IMR-90 (cell line): ENCODE measurements around the gene PRDM1. TPM values are rescaled to one million over a fixed set of nuclear protein-coding genes. Genes with fewer than 3 reads are reported as not detected.

Experiments
- ATAC-seq: fragments of 200-7000 bp; cut with Tn5 transposase; 2 replicates; pipeline ENCODE4 v1.9.1; 2020; ENCODE audit warnings: low read depth, mild to moderate bottlenecking, moderate library complexity
- BruUV-seq: library from RNA; stranded (reverse); fragments of 400-500 nt; replicated peaks from 2 replicates; lab custom pipeline; 2021; lab: Mats Ljungman, UMichigan
- CTCF ChIA-PET: fragments of 300-600 bp; formaldehyde crosslinking; extraction: SDS; loops from one replicate; lab custom pipeline; 2021; ENCODE audit warnings: antibody characterized with exemption; lab: Yijun Ruan, JAX
- POLR2A ChIA-PET: fragments of 300-600 bp; sonication (Branson Sonifier 250); formaldehyde crosslinking; loops from one replicate; lab custom pipeline; 2022; ENCODE audit warnings: antibody characterized with exemption; ENCODE audit not compliant: unreplicated experiment; lab: Charles Lee
- DNase-seq: peaks from one replicate; pipeline ENCODE4 v3.0.0; 2013
- H2AFZ ChIP-seq: replicated peaks from 2 replicates; pipeline ENCODE3; 2013; ENCODE audit warnings: low read length, mild to moderate bottlenecking; ENCODE audit not compliant: poor library complexity
- H2AK5ac ChIP-seq: 2 replicates; pipeline ENCODE4 v1.6.1; 2013; ENCODE audit warnings: low read depth, low read length, inconsistent platforms
- H2AK9ac ChIP-seq: replicated peaks from 2 replicates; pipeline ENCODE3; 2013; ENCODE audit warnings: mild to moderate bottlenecking, low read depth, low read length, moderate library complexity; ENCODE audit not compliant: poor library complexity
- H2BK120ac ChIP-seq: 2 replicates; pipeline ENCODE4 v1.6.1; 2013; ENCODE audit warnings: low read depth, low read length, inconsistent platforms
- H2BK15ac ChIP-seq: 3 replicates; pipeline ENCODE4 v1.6.1; 2013; ENCODE audit warnings: low read depth, low read length, inconsistent platforms
- H2BK20ac ChIP-seq: 2 replicates; pipeline ENCODE4 v1.6.1; 2013; ENCODE audit warnings: low read depth, mild to moderate bottlenecking, inconsistent platforms, low read length, moderate library complexity
- H2BK5ac ChIP-seq: 2 replicates; pipeline ENCODE4 v1.6.1; 2013; ENCODE audit warnings: mild to moderate bottlenecking, low read depth, low read length, inconsistent platforms; ENCODE audit not compliant: poor library complexity, severe bottlenecking
- H3K14ac ChIP-seq: replicated peaks from 2 replicates; pipeline ENCODE4 v1.6.1; 2013; ENCODE audit warnings: low read depth, low read length, inconsistent platforms
- H3K18ac ChIP-seq: 2 replicates; pipeline ENCODE4 v1.6.1; 2013; ENCODE audit warnings: low read depth, low read length, control low read depth
- H3K23ac ChIP-seq: 2 replicates; pipeline ENCODE4 v1.6.1; 2013; ENCODE audit warnings: low read depth, low read length, inconsistent platforms
- H3K27ac ChIP-seq: 2 replicates; pipeline ENCODE4 v1.5.1; 2013; ENCODE audit warnings: mild to moderate bottlenecking, control low read depth, low read length; ENCODE audit not compliant: insufficient read depth
- H3K27me3 ChIP-seq: 2 replicates; pipeline ENCODE4 v1.6.1; 2013; ENCODE audit warnings: low read length; ENCODE audit not compliant: control insufficient read depth, insufficient read depth
- H3K36me3 ChIP-seq: 2 replicates; pipeline ENCODE4 v1.6.1; 2013; ENCODE audit warnings: low read length, mixed read lengths; ENCODE audit not compliant: control insufficient read depth, insufficient read depth
- H3K4ac ChIP-seq: 2 replicates; pipeline ENCODE4 v1.6.1; 2013; ENCODE audit warnings: low read depth, low read length, inconsistent platforms
- H3K4me1 ChIP-seq: 2 replicates; pipeline ENCODE4 v1.6.1; 2013; ENCODE audit warnings: low read length, mixed read lengths; ENCODE audit not compliant: control insufficient read depth, insufficient read depth
- H3K4me2 ChIP-seq: 2 replicates; pipeline ENCODE4 v1.6.1; 2013; ENCODE audit warnings: low read depth, mild to moderate bottlenecking, control low read depth, low read length, moderate library complexity
- H3K4me3 ChIP-seq: 2 replicates; pipeline ENCODE4 v1.5.1; 2013; ENCODE audit warnings: low read depth, mild to moderate bottlenecking, control low read depth, low read length, moderate library complexity; ENCODE audit not compliant: insufficient read depth
- H3K56ac ChIP-seq: 2 replicates; pipeline ENCODE4 v1.6.1; 2013; ENCODE audit warnings: low read length, inconsistent platforms; ENCODE audit not compliant: insufficient read depth; ENCODE audit errors: extremely low read depth
- H3K79me1 ChIP-seq, 2 experiments: 2 replicates each; pipeline ENCODE4 v1.6.1; 2013; ENCODE audit warnings: low read length in 2 of 2, inconsistent platforms in 1 of 2, low read depth in 1 of 2
- H3K9ac ChIP-seq: 2 replicates; pipeline ENCODE4 v1.6.1; 2013; ENCODE audit warnings: low read depth, low read length, control low read depth
- H3K9me1 ChIP-seq: 2 replicates; pipeline ENCODE4 v1.6.1; 2013; ENCODE audit warnings: low read length, inconsistent platforms; ENCODE audit not compliant: insufficient read depth
- H3K9me3 ChIP-seq: 2 replicates; pipeline ENCODE4 v1.6.1; 2013; ENCODE audit warnings: low read length; ENCODE audit not compliant: control insufficient read depth, insufficient read depth
- H4K20me1 ChIP-seq: 2 replicates; pipeline ENCODE4 v1.6.1; 2013; ENCODE audit warnings: low read length, inconsistent platforms; ENCODE audit not compliant: insufficient read depth
- H4K5ac ChIP-seq: 2 replicates; pipeline ENCODE4 v1.6.1; 2013; ENCODE audit warnings: mild to moderate bottlenecking, low read depth, low read length, control low read depth
- H4K8ac ChIP-seq, 2 experiments: 2 replicates each; pipeline ENCODE4 v1.6.1; 2013; ENCODE audit warnings: low read depth in 2 of 2, low read length in 2 of 2, control low read depth in 1 of 2, inconsistent platforms in 1 of 2
- H4K91ac ChIP-seq: 2 replicates; pipeline ENCODE4 v1.6.1; 2013; ENCODE audit warnings: low read depth, low read length, inconsistent platforms; ENCODE audit not compliant: insufficient read depth
- BHLHE40 ChIP-seq: fragments of 150-350 bp; IDR thresholded peaks from 2 replicates; pipeline ENCODE4 v1.6.1; 2016; ENCODE audit warnings: mild to moderate bottlenecking, low read depth, low read length
- CEBPB ChIP-seq: IDR thresholded peaks from 2 replicates; pipeline ENCODE4 v1.6.1; 2012; ENCODE audit warnings: low read depth, low read length, improper control_type of control experiment
- CHD1 ChIP-seq: IDR thresholded peaks from 2 replicates; pipeline ENCODE4 v1.6.1; 2012; ENCODE audit warnings: low read depth, low read length, improper control_type of control experiment
- MAZ ChIP-seq: IDR thresholded peaks from 2 replicates; pipeline ENCODE4 v1.6.1; 2012; ENCODE audit warnings: low read depth, mild to moderate bottlenecking, low read length, improper control_type of control experiment, moderate library complexity, borderline replicate concordance
- MXI1 ChIP-seq: IDR thresholded peaks from 2 replicates; pipeline ENCODE4 v1.6.1; 2012; ENCODE audit warnings: low read depth, mild to moderate bottlenecking, low read length, moderate library complexity, borderline replicate concordance
- NFE2L2 ChIP-seq: fragments of 150-350 bp; IDR thresholded peaks from 2 replicates; pipeline ENCODE4 v1.6.1; 2016; ENCODE audit warnings: low read depth, mild to moderate bottlenecking, low read length
- POLR2A ChIP-seq: IDR thresholded peaks from 2 replicates; pipeline ENCODE4 v1.6.1; 2012; ENCODE audit warnings: mild to moderate bottlenecking, low read depth, low read length
- RAD21 ChIP-seq: IDR thresholded peaks from 2 replicates; pipeline ENCODE4 v1.6.1; 2012; ENCODE audit warnings: low read length, improper control_type of control experiment
- RCOR1 ChIP-seq: IDR thresholded peaks from 2 replicates; pipeline ENCODE4 v1.6.1; 2012; ENCODE audit warnings: mild to moderate bottlenecking, low read length, improper control_type of control experiment; ENCODE audit not compliant: insufficient replicate concordance
- RFX5 ChIP-seq: IDR thresholded peaks from 2 replicates; pipeline ENCODE4 v1.8.0; 2012; ENCODE audit warnings: low read depth, mild to moderate bottlenecking, low read length, moderate library complexity
- SMC3 ChIP-seq: fragments of 150-350 bp; IDR thresholded peaks from 2 replicates; pipeline ENCODE4 v1.6.1; 2016; ENCODE audit warnings: low read depth, mild to moderate bottlenecking, antibody characterized with exemption, low read length, moderate library complexity
- WGBS, 2 experiments: methylation state at CpG; one replicate each; pipeline versions ENCODE4 v1.1.5 to v1.1.7; 2013; ENCODE audit warnings: missing lambda C conversion rate in 2 of 2; ENCODE audit not compliant: insufficient read length in 1 of 2; ENCODE audit errors: extremely low coverage in 2 of 2; 5-methylcytosine and 5-hydroxymethylcytosine counted together
- dilution Hi-C: fragments of 300-500 bp; cut with HindIII; formaldehyde crosslinking; loops from one replicate; pipeline ENCODE4 v1.14.3; 2018; ENCODE audit warnings: low sequenced_read_pairs; ENCODE audit not compliant: unreplicated experiment
- in situ Hi-C: fragments of 300-500 bp; cut with MboI; formaldehyde crosslinking; loops from 3 replicates; pipeline ENCODE4 v1.14.3; 2019; ENCODE audit warnings: low sequenced_read_pairs, inconsistent platforms, mixed read lengths
- intact Hi-C: fragments of 100-400 bp; cut with micrococcal nuclease; formaldehyde crosslinking; loops from 2 replicates; pipeline ENCODE4 v1.10.0; 2022
- polyA plus RNA-seq, 3 experiments: library from polyadenylated mRNA; depleted of rRNA; stranded (reverse); fragments of >200 nt; gene quantifications; 2 replicates each; pipeline ENCODE4 v1.2.3, GENCODE V29; 2012; ENCODE audit warnings: low replicate concordance in 1 of 3
- total RNA-seq: library from RNA; depleted of rRNA; stranded (reverse); fragments of >200 nt; gene quantifications from 2 replicates; pipeline ENCODE4 v1.2.3, GENCODE V29; 2012
- TF ChIP-seq, protein P1 (sequence below): fragments of 150-350 bp; IDR thresholded peaks from 2 replicates; pipeline ENCODE4 v1.6.1; 2016; ENCODE audit warnings: low read depth, mild to moderate bottlenecking, low read length, moderate library complexity, borderline replicate concordance
- TF ChIP-seq, protein P2 (sequence below): conservative IDR thresholded peaks from 2 replicates; pipeline ENCODE4 v1.5.1; 2012; ENCODE audit warnings: mild to moderate bottlenecking, low read depth, low read length, improper control_type of control experiment
- TF ChIP-seq, protein P3 (sequence below): fragments of 150-350 bp; IDR thresholded peaks from 2 replicates; pipeline ENCODE4 v1.6.1; 2017; ENCODE audit warnings: mild to moderate bottlenecking, antibody characterized with exemption, low read length, low read depth

Gene PRDM1
- total and polyA plus RNA-seq, 2 of the 4 experiments (the other 2 are of a cell fraction): 2.3 to 3.0 TPM

DNA sequence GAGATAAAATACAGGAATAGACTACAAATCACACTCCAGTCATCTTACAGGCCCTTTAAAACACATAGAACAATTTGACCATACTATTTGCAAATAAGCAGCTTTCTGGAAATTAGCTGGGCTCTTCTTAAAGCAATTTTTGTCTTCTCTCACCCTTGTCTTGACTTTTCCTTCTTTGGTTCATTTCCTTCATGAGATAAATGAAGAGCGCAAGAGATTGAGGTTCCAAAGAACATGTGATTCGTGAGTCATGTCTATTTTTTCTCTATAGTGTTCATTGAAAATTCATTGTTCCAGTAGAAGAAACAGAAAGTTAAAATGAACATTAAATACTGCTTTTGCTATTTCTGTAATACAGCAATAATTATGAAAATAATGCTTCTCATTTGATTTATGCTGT lies 33.9 kb downstream of the PRDM1 start:
- dilution Hi-C loops: no loop called here
- no peak overlapping the region for H3K9ac ChIP-seq
- no peak overlapping the region for H3K27ac ChIP-seq
- DNase-seq: no peak
- no peaks in the 10 kb centered on the region for H3K27me3 ChIP-seq
- no TSS peak for BruUV-seq
- in situ Hi-C loops: no loop called here
- H2AFZ ChIP-seq: no peak overlapping the region
- intact Hi-C loops: no loop called here
- no peak overlapping the region for H2BK120ac ChIP-seq
- H2AK5ac ChIP-seq: no peak overlapping the region
- no peak overlapping the region for H4K5ac ChIP-seq
- no peak overlapping the region for H3K14ac ChIP-seq
- no peak overlapping the region for H2BK20ac ChIP-seq
- H3K4me3 ChIP-seq: no peak overlapping the region
- H3K36me3 ChIP-seq: no peaks in the 10 kb centered on the region
- POLR2A ChIA-PET: no interaction called here
- H4K91ac ChIP-seq: no peak overlapping the region
- H3K9me3 ChIP-seq: no peaks in the 10 kb centered on the region
- no peaks in the 10 kb centered on the region for H4K20me1 ChIP-seq
- no peak overlapping the region for H3K23ac ChIP-seq
- no peak overlapping the region for H3K4ac ChIP-seq
- no peaks in the 10 kb centered on the region for H3K9me1 ChIP-seq
- no peak overlapping the region for H3K4me2 ChIP-seq
- no peak overlapping the region for H3K18ac ChIP-seq
- no peaks in the 10 kb centered on the region for H3K79me1 ChIP-seq
- no peak overlapping the region for H2BK15ac ChIP-seq
- no peak overlapping the region for H2AK9ac ChIP-seq
- WGBS, 2 experiments: no CpG with 5 or more reads among the region's 2 CpGs
- TF ChIP-seq MAZ (no peak), CHD1 (no peak), RAD21 (no peak), MXI1 (no peak), NFE2L2 (no peak), RCOR1 (no peak), BHLHE40 (no peak), CEBPB (no peak), POLR2A (no peak), RFX5 (no peak), SMC3 (no peak)
- TF ChIP-seq, protein P1, sequence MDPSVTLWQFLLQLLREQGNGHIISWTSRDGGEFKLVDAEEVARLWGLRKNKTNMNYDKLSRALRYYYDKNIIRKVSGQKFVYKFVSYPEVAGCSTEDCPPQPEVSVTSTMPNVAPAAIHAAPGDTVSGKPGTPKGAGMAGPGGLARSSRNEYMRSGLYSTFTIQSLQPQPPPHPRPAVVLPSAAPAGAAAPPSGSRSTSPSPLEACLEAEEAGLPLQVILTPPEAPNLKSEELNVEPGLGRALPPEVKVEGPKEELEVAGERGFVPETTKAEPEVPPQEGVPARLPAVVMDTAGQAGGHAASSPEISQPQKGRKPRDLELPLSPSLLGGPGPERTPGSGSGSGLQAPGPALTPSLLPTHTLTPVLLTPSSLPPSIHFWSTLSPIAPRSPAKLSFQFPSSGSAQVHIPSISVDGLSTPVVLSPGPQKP: no peak
- TF ChIP-seq, protein P2, sequence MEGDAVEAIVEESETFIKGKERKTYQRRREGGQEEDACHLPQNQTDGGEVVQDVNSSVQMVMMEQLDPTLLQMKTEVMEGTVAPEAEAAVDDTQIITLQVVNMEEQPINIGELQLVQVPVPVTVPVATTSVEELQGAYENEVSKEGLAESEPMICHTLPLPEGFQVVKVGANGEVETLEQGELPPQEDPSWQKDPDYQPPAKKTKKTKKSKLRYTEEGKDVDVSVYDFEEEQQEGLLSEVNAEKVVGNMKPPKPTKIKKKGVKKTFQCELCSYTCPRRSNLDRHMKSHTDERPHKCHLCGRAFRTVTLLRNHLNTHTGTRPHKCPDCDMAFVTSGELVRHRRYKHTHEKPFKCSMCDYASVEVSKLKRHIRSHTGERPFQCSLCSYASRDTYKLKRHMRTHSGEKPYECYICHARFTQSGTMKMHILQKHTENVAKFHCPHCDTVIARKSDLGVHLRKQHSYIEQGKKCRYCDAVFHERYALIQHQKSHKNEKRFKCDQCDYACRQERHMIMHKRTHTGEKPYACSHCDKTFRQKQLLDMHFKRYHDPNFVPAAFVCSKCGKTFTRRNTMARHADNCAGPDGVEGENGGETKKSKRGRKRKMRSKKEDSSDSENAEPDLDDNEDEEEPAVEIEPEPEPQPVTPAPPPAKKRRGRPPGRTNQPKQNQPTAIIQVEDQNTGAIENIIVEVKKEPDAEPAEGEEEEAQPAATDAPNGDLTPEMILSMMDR: no peak
- TF ChIP-seq, protein P3, sequence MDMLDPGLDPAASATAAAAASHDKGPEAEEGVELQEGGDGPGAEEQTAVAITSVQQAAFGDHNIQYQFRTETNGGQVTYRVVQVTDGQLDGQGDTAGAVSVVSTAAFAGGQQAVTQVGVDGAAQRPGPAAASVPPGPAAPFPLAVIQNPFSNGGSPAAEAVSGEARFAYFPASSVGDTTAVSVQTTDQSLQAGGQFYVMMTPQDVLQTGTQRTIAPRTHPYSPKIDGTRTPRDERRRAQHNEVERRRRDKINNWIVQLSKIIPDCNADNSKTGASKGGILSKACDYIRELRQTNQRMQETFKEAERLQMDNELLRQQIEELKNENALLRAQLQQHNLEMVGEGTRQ: no peak
- no peak overlapping the region for H4K8ac ChIP-seq
- no peak overlapping the region for H2BK5ac ChIP-seq
- no peak overlapping the region for H3K56ac ChIP-seq
- H3K4me1 ChIP-seq: no peaks in the 10 kb centered on the region
- CTCF ChIA-PET: no interaction called here
- ATAC-seq: no peak
